ENCODE results near the gene MLPH.

Gene MLPH

DNA sequence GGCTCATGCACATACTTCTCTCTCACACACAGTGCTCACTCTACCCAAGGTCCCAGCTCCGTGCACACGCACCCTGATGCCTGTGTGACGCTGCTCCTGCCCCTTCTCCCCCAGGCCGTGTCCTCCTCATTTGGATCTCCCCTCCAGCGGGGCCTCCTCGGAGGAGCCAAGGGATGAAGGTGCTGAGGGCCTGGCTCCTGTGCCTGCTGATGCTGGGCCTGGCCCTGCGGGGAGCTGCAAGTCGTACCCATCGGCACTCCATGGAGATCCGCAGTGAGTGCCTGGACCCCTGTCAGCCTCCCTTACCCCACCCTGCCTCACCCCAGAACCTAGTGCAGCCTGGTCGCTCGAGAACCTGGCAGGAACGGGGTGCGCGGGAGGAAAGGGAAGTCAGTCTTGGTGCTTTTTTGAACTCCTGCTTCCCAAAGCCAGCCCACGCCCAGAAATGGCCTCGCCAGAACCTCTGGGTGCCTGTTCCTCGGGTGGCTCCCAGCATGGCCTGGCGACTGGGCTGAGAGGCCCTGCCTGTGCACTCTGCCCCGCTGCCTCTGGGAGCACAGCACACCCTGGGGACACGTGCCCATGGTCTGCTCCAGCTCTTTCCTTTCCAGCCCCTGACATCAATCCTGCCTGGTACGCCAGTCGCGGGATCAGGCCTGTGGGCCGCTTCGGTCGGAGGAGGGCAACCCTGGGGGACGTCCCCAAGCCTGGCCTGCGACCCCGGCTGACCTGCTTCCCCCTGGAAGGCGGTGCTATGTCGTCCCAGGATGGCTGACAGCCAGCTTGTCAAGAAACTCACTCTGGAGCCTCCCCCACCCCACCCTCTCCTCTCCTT is 79.6 kb downstream of the MLPH start, which contains the start of gene PRLH:
TSS of gene PRLH (plus strand) at position 174 of the 835 bp plus-strand sequence. CDS start at position 174, 0 bp downstream.
- no peak within 1 kb of the TSS for H3K27ac ChIP-seq (ENCODE audit: low read depth, low read length)
- no peaks in the 10 kb centered on the region for H3K9me3 ChIP-seq (ENCODE audit: insufficient read depth, low read depth, low read length)
- no peaks in the 10 kb centered on the region for H3K36me3 ChIP-seq (ENCODE audit: insufficient read depth, low read length)
- H3K9ac ChIP-seq (ENCODE audit: low read depth, low read length): no peak within 1 kb of the TSS
- WGBS: 90% methylated on average over 32 of the region's 32 CpGs
- no peaks in the 10 kb centered on the region for H3K27me3 ChIP-seq (ENCODE audit: insufficient read depth, low read length)
- no peak within 1 kb of the TSS for H3K4me3 ChIP-seq (ENCODE audit: low read length)
- no peaks in the 10 kb centered on the region for H3K4me1 ChIP-seq (ENCODE audit: insufficient read depth, low read length)

DNA sequence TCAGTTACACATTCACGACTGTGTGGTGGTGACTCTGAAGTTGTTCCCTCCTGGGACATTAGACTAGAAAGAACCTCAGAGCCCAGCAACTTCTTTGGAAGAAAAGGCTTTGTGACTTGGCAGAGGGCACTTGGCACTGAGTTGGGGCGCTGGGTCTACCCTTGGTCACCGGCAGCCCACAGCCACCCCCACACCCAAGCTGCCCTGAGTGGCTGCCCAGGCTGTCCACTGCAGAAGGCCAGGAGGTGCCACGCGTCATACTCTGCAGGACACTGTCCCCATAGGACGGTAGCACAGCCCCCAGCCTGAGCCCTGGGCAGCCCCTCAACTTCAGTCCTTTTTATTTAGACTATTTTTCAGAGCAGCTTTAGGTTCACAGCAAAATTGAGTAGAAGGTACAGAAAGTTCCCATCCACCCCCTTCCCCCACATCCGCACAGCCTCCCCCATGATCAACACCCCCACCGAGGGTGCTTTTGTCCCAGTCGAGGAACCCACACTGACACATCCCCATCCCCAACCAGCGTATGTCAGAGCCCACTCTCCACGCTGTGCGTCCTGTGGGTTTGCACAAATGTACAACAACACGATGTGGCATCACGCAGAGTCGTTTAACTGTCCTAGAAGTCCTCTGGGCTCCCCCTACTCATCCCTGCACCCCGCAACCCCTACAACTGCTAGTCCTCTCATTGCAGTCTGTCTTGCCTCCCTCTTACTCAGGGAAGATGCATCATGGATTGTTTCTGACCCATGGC is 80.4 kb downstream of the MLPH start:
- Histone ChIP-seq H3K9ac (ENCODE audit: low read depth, low read length) (no peak overlapping the region), H3K4me3 (ENCODE audit: low read length) (no peak overlapping the region), H3K36me3 (ENCODE audit: insufficient read depth, low read length) (no peaks in the 10 kb centered on the region), H3K9me3 (ENCODE audit: insufficient read depth, low read depth, low read length) (no peaks in the 10 kb centered on the region), H3K27ac (ENCODE audit: low read depth, low read length) (no peak overlapping the region), H3K27me3 (ENCODE audit: insufficient read depth, low read length) (no peaks in the 10 kb centered on the region), H3K4me1 (ENCODE audit: insufficient read depth, low read length) (0 out of 2 replicates have a peak, but pooled peaks cover 4% of the 10 kb centered on the region)
- 89% methylated on average over 16 of the region's 16 CpGs for WGBS

DNA sequence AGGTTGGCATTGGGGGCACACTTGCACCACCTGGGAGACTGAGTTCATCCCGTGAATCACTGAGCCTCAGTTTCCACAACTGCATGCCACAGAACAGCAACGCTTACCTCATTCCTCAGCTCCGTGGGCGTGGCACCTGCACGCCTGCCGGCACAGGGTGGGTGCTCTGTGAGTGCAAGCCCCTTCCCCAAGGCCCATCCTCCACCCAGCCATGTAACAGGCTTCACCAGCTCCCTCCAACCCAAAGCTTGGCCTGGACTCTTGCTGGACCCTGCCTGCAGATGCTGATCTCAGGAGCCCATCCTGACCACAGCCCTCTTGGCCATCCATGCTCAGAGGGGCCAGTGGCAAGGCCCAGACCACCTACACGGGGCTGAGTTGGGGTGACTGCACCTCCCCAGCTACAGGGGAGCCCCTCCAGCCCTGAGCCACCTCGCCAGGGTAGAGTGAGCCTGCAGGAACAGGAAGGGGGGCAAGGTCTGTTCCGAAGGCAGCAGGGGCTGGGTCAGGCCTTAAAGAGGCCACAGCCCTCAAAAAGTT is 81.1 kb downstream of the MLPH start:
- no peak overlapping the region for H3K27ac ChIP-seq (ENCODE audit: low read depth, low read length)
- 0 out of 2 replicates have a peak, but pooled peaks cover 5% of the 10 kb centered on the region for H3K4me1 ChIP-seq (ENCODE audit: insufficient read depth, low read length)
- 87% methylated on average over 9 of the region's 9 CpGs for WGBS
- H3K36me3 ChIP-seq (ENCODE audit: insufficient read depth, low read length): no peaks in the 10 kb centered on the region
- no peaks in the 10 kb centered on the region for H3K27me3 ChIP-seq (ENCODE audit: insufficient read depth, low read length)
- H3K9ac ChIP-seq (ENCODE audit: low read depth, low read length): no peak overlapping the region
- H3K9me3 ChIP-seq (ENCODE audit: insufficient read depth, low read depth, low read length): no peaks in the 10 kb centered on the region
- no peak overlapping the region for H3K4me3 ChIP-seq (ENCODE audit: low read length)

- Histone ChIP-seq H3K9ac (ENCODE audit: low read depth, low read length) (no peak overlapping the region), H3K36me3 (ENCODE audit: insufficient read depth, low read length) (no peaks in the 10 kb centered on the region), H3K4me3 (ENCODE audit: low read length) (no peak overlapping the region), H3K4me1 (ENCODE audit: insufficient read depth, low read length) (0 out of 2 replicates have a peak, but pooled peaks cover 5% of the 10 kb centered on the region), H3K9me3 (ENCODE audit: insufficient read depth, low read depth, low read length) (no peaks in the 10 kb centered on the region), H3K27ac (ENCODE audit: low read depth, low read length) (no peak overlapping the region), H3K27me3 (ENCODE audit: insufficient read depth, low read length) (no peaks in the 10 kb centered on the region)
- 92% methylated on average over 4 of the region's 5 CpGs for WGBS
These were observed 82.0 kb downstream of the MLPH start for GRCh38 chr2:237569041-237569440.

- 96% methylated on average over 3 of the region's 3 CpGs for WGBS
- Histone ChIP-seq H3K27ac (ENCODE audit: low read depth, low read length) (no peak overlapping the region), H3K4me3 (ENCODE audit: low read length) (no peak overlapping the region), H3K4me1 (ENCODE audit: insufficient read depth, low read length) (0 out of 2 replicates have a peak, but pooled peaks cover 5% of the 10 kb centered on the region), H3K9me3 (ENCODE audit: insufficient read depth, low read depth, low read length) (no peaks in the 10 kb centered on the region), H3K9ac (ENCODE audit: low read depth, low read length) (no peak overlapping the region), H3K27me3 (ENCODE audit: insufficient read depth, low read length) (no peaks in the 10 kb centered on the region), H3K36me3 (ENCODE audit: insufficient read depth, low read length) (no peaks in the 10 kb centered on the region)
These were observed 82.8 kb downstream of the MLPH start for GRCh38 chr2:237569896-237570295.

GRCh38 chr2:237570776-237571335 is 83.8 kb downstream of the MLPH start:
- Histone ChIP-seq H3K9ac (ENCODE audit: low read depth, low read length) (no peak overlapping the region), H3K4me3 (ENCODE audit: low read length) (no peak overlapping the region), H3K36me3 (ENCODE audit: insufficient read depth, low read length) (no peaks in the 10 kb centered on the region), H3K9me3 (ENCODE audit: insufficient read depth, low read depth, low read length) (no peaks in the 10 kb centered on the region), H3K27ac (ENCODE audit: low read depth, low read length) (no peak overlapping the region), H3K27me3 (ENCODE audit: insufficient read depth, low read length) (no peaks in the 10 kb centered on the region), H3K4me1 (ENCODE audit: insufficient read depth, low read length) (0 out of 2 replicates have a peak, but pooled peaks cover 5% of the 10 kb centered on the region)
- WGBS: 91% methylated on average over 9 of the region's 9 CpGs

DNA sequence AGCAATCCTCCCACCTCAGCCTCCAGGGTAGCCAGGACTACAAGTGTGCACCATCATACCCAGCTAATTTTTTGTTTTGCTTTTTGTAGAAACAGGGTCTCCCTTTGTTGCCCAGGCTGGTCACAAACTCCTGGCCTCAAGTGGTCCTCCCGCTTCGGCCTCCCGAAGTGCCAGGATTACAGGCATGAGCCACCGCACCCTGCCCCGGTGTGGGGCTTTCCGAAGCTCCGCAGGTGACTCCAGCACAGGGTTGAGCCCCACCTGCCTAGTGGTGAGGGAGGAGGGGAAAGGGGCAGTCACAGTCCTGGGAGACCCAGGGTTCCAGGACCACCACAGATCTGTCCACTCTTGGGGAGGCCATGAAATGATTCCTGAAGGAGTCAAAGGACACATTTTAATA is 84.5 kb downstream of the MLPH start:
- no peak overlapping the region for H3K27ac ChIP-seq (ENCODE audit: low read depth, low read length)
- no peak overlapping the region for H3K4me3 ChIP-seq (ENCODE audit: low read length)
- H3K27me3 ChIP-seq (ENCODE audit: insufficient read depth, low read length): no peaks in the 10 kb centered on the region
- no peaks in the 10 kb centered on the region for H3K9me3 ChIP-seq (ENCODE audit: insufficient read depth, low read depth, low read length)
- H3K9ac ChIP-seq (ENCODE audit: low read depth, low read length): no peak overlapping the region
- no peaks in the 10 kb centered on the region for H3K36me3 ChIP-seq (ENCODE audit: insufficient read depth, low read length)
- 0 out of 2 replicates have a peak, but pooled peaks cover 5% of the 10 kb centered on the region for H3K4me1 ChIP-seq (ENCODE audit: insufficient read depth, low read length)
- WGBS: 83% methylated on average over 7 of the region's 7 CpGs

DNA sequence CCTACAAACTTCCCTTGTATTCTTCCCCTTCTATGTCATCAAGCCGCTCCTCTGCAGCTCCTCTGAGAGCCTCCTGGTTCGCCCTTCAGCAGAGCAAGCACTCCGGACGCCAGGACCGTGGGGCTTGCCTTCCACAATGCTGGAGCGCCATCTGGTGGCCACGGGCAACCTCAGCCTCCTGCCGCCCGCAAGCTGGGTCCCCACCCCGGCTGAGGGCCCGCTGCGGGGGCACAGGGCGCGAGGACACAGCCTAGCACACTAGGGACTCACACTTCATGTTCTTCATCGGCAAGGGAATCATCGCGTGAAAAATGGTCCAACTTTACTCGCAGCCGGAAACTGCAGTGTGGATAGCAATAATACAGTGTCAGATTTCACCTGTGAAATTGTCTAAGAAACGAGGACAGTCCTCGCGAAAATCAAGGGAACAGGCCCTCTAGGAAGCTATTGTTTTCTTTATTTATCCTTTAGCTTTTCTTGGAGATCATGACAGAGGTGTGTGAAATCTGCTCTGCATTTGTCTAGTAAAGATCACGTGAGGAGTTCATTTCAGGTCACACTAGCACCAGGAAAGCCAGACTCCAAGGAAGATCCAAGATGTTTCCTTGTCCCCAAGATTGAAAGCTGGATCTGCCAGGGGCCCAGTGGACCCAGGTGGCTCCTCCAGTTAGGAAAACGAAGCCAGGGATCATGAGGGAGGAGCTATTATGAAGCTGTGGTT is 85.1 kb downstream of the MLPH start:
- Histone ChIP-seq H3K9me3 (ENCODE audit: insufficient read depth, low read depth, low read length) (no peaks in the 10 kb centered on the region), H3K4me1 (ENCODE audit: insufficient read depth, low read length) (0 out of 2 replicates have a peak, but pooled peaks cover 5% of the 10 kb centered on the region), H3K9ac (ENCODE audit: low read depth, low read length) (no peak overlapping the region), H3K27me3 (ENCODE audit: insufficient read depth, low read length) (no peaks in the 10 kb centered on the region), H3K36me3 (ENCODE audit: insufficient read depth, low read length) (no peaks in the 10 kb centered on the region; the same call in 1 of the 2 replicates), H3K27ac (ENCODE audit: low read depth, low read length) (no peak overlapping the region), H3K4me3 (ENCODE audit: low read length) (no peak overlapping the region)
- WGBS: 27% methylated on average over 24 of the region's 24 CpGs

GRCh38 chr2:237572742-237573101 is 85.7 kb downstream of the MLPH start:
- Histone ChIP-seq H3K27ac (ENCODE audit: low read depth, low read length) (no peak overlapping the region), H3K9me3 (ENCODE audit: insufficient read depth, low read depth, low read length) (no peaks in the 10 kb centered on the region), H3K4me1 (ENCODE audit: insufficient read depth, low read length) (0 out of 2 replicates have a peak, but pooled peaks cover 5% of the 10 kb centered on the region), H3K27me3 (ENCODE audit: insufficient read depth, low read length) (no peaks in the 10 kb centered on the region), H3K36me3 (ENCODE audit: insufficient read depth, low read length) (no peaks in the 10 kb centered on the region; the same call in 1 of the 2 replicates), H3K9ac (ENCODE audit: low read depth, low read length) (no peak overlapping the region), H3K4me3 (ENCODE audit: low read length) (no peak overlapping the region)
- 94% methylated on average over 4 of the region's 4 CpGs for WGBS

DNA sequence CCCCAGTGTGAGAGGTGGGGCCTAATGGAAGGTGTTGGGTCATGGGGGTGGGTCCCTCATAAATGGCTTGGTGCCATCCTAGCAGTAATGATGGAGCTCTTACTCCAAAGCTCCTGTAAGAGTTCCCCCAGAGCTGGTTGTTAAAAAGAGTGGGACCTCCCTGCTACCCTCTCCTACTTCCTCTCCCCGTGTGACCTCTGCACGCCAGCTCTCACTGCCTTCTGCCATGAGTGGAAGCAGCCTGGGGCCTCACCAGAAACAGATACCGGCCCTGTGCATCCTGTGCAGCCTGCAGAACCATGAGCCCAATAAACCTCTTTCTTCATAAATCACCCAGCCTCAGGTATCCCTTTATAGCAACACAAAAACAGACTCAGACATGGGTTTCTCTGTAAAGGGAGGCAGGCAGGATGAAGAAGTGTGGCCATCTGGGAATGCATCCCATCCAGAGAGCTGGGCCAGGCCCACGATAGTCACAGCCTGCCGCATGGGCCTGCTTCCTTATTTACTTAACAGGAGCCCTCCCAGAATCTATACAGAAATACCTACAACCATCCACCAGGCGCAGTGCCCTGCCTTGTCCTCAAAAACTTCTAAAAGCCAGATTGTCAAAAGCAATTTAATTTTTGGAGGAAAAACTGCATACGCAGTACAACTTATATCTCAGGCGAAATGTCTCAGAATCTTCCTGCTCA is 86.8 kb downstream of the MLPH start:
- WGBS: 92% methylated on average over 8 of the region's 8 CpGs
- H3K27ac ChIP-seq (ENCODE audit: low read depth, low read length): no peak overlapping the region
- H3K9ac ChIP-seq (ENCODE audit: low read depth, low read length): no peak overlapping the region

More for the DNA sequence above, 86.8 kb downstream of the MLPH start:
- Histone ChIP-seq H3K36me3 (ENCODE audit: insufficient read depth, low read length) (no peaks in the 10 kb centered on the region; the same call in 1 of the 2 replicates), H3K27me3 (ENCODE audit: insufficient read depth, low read length) (no peaks in the 10 kb centered on the region), H3K4me1 (ENCODE audit: insufficient read depth, low read length) (0 out of 2 replicates have a peak, but pooled peaks cover 5% of the 10 kb centered on the region), H3K4me3 (ENCODE audit: low read length) (no peak overlapping the region), H3K9me3 (ENCODE audit: insufficient read depth, low read depth, low read length) (no peaks in the 10 kb centered on the region)

Data from HUES64 (cell line).